Measurements from ENCODE around the gene UBA1.

Gene UBA1

GRCh38 chrX:47201345-47201944 lies 7.8 kb downstream of the UBA1 start:
- no peak overlapping the region for H3K4me3 ChIP-seq (ENCODE audit: low read depth, low read length)
- H3K9ac ChIP-seq (ENCODE audit: low read depth, low read length), result no peak overlapping the region
- no peak overlapping the region for H3K27ac ChIP-seq (ENCODE audit: low read depth, low read length)
- H3K36me3 ChIP-seq (ENCODE audit: control insufficient read depth, insufficient read depth, low read length), result peaks cover 98% of the 10 kb centered on the region
- H3K4me1 ChIP-seq (ENCODE audit: control insufficient read depth, insufficient read depth, low read length), result peaks cover 23% of the 10 kb centered on the region
- no peaks in the 10 kb centered on the region for H3K9me3 ChIP-seq (ENCODE audit: control insufficient read depth, insufficient read depth, low read length)
- H3K27me3 ChIP-seq (ENCODE audit: control insufficient read depth, insufficient read depth, low read length), result no peaks in the 10 kb centered on the region

- peaks cover 98% of the 10 kb centered on the region for H3K36me3 ChIP-seq (ENCODE audit: control insufficient read depth, insufficient read depth, low read length)
- no peaks in the 10 kb centered on the region for H3K27me3 ChIP-seq (ENCODE audit: control insufficient read depth, insufficient read depth, low read length)
- peaks cover 15% of the 10 kb centered on the region for H3K4me1 ChIP-seq (ENCODE audit: control insufficient read depth, insufficient read depth, low read length)
- no peak overlapping the region for H3K27ac ChIP-seq (ENCODE audit: low read depth, low read length)
- no peak overlapping the region for H3K4me3 ChIP-seq (ENCODE audit: low read depth, low read length)
- H3K9me3 ChIP-seq (ENCODE audit: control insufficient read depth, insufficient read depth, low read length), result no peaks in the 10 kb centered on the region
- no peak overlapping the region for H3K9ac ChIP-seq (ENCODE audit: low read depth, low read length)
Observed at GRCh38 chrX:47202316-47202715, 8.7 kb downstream of the UBA1 start.

- no peak overlapping the region for H3K27ac ChIP-seq (ENCODE audit: low read depth, low read length)
- H3K27me3 ChIP-seq (ENCODE audit: control insufficient read depth, insufficient read depth, low read length), result no peaks in the 10 kb centered on the region
- no peak overlapping the region for H3K4me3 ChIP-seq (ENCODE audit: low read depth, low read length)
- H3K9me3 ChIP-seq (ENCODE audit: control insufficient read depth, insufficient read depth, low read length), result no peaks in the 10 kb centered on the region
- peaks cover 98% of the 10 kb centered on the region for H3K36me3 ChIP-seq (ENCODE audit: control insufficient read depth, insufficient read depth, low read length)
- no peak overlapping the region for H3K9ac ChIP-seq (ENCODE audit: low read depth, low read length)
- peaks cover 9% of the 10 kb centered on the region for H3K4me1 ChIP-seq (ENCODE audit: control insufficient read depth, insufficient read depth, low read length)
Observed at GRCh38 chrX:47202877-47203276, 9.2 kb downstream of the UBA1 start.

- H3K36me3 ChIP-seq (ENCODE audit: control insufficient read depth, insufficient read depth, low read length), result peaks cover 100% of the 10 kb centered on the region
- H3K4me3 ChIP-seq (ENCODE audit: low read depth, low read length), result no peak overlapping the region
- no peak overlapping the region for H3K9ac ChIP-seq (ENCODE audit: low read depth, low read length)
- H3K9me3 ChIP-seq (ENCODE audit: control insufficient read depth, insufficient read depth, low read length), result no peaks in the 10 kb centered on the region
- H3K27me3 ChIP-seq (ENCODE audit: control insufficient read depth, insufficient read depth, low read length), result no peaks in the 10 kb centered on the region
- no peaks in the 10 kb centered on the region for H3K4me1 ChIP-seq (ENCODE audit: control insufficient read depth, insufficient read depth, low read length)
- H3K27ac ChIP-seq (ENCODE audit: low read depth, low read length), result no peak overlapping the region
Observed at GRCh38 chrX:47204970-47205369, 11.3 kb downstream of the UBA1 start.

GRCh38 chrX:47206316-47206715 lies 12.7 kb downstream of the UBA1 start:
- H3K4me3 ChIP-seq (ENCODE audit: low read depth, low read length), result no peak overlapping the region
- H3K4me1 ChIP-seq (ENCODE audit: control insufficient read depth, insufficient read depth, low read length), result no peaks in the 10 kb centered on the region
- peaks cover 100% of the 10 kb centered on the region for H3K36me3 ChIP-seq (ENCODE audit: control insufficient read depth, insufficient read depth, low read length)
- H3K9me3 ChIP-seq (ENCODE audit: control insufficient read depth, insufficient read depth, low read length), result no peaks in the 10 kb centered on the region
- no peak overlapping the region for H3K27ac ChIP-seq (ENCODE audit: low read depth, low read length)
- H3K27me3 ChIP-seq (ENCODE audit: control insufficient read depth, insufficient read depth, low read length), result no peaks in the 10 kb centered on the region
- H3K9ac ChIP-seq (ENCODE audit: low read depth, low read length), result no peak overlapping the region

GRCh38 chrX:47208108-47208507 lies 14.5 kb downstream of the UBA1 start:
- Histone ChIP-seq H3K4me3 (ENCODE audit: low read depth, low read length) (no peak overlapping the region), H3K4me1 (ENCODE audit: control insufficient read depth, insufficient read depth, low read length) (no peaks in the 10 kb centered on the region), H3K27me3 (ENCODE audit: control insufficient read depth, insufficient read depth, low read length) (no peaks in the 10 kb centered on the region), H3K36me3 (ENCODE audit: control insufficient read depth, insufficient read depth, low read length) (peaks cover 100% of the 10 kb centered on the region), H3K9ac (ENCODE audit: low read depth, low read length) (no peak overlapping the region), H3K27ac (ENCODE audit: low read depth, low read length) (no peak overlapping the region), H3K9me3 (ENCODE audit: control insufficient read depth, insufficient read depth, low read length) (no peaks in the 10 kb centered on the region)

GRCh38 chrX:47209508-47210238 lies 16.0 kb downstream of the UBA1 start:
- Histone ChIP-seq H3K9me3 (ENCODE audit: control insufficient read depth, insufficient read depth, low read length) (no peaks in the 10 kb centered on the region), H3K4me1 (ENCODE audit: control insufficient read depth, insufficient read depth, low read length) (no peaks in the 10 kb centered on the region), H3K27me3 (ENCODE audit: control insufficient read depth, insufficient read depth, low read length) (no peaks in the 10 kb centered on the region), H3K27ac (ENCODE audit: low read depth, low read length) (no peak overlapping the region), H3K9ac (ENCODE audit: low read depth, low read length) (no peak overlapping the region), H3K4me3 (ENCODE audit: low read depth, low read length) (no peak overlapping the region), H3K36me3 (ENCODE audit: control insufficient read depth, insufficient read depth, low read length) (peaks cover 98% of the 10 kb centered on the region)

- no peak overlapping the region for H3K4me3 ChIP-seq (ENCODE audit: low read depth, low read length)
- no peaks in the 10 kb centered on the region for H3K9me3 ChIP-seq (ENCODE audit: control insufficient read depth, insufficient read depth, low read length)
- H3K9ac ChIP-seq (ENCODE audit: low read depth, low read length), result no peak overlapping the region
- peaks cover 98% of the 10 kb centered on the region for H3K36me3 ChIP-seq (ENCODE audit: control insufficient read depth, insufficient read depth, low read length)
- H3K27me3 ChIP-seq (ENCODE audit: control insufficient read depth, insufficient read depth, low read length), result no peaks in the 10 kb centered on the region
- H3K4me1 ChIP-seq (ENCODE audit: control insufficient read depth, insufficient read depth, low read length), result no peaks in the 10 kb centered on the region; the same call in 1 of the 2 replicates
- H3K27ac ChIP-seq (ENCODE audit: low read depth, low read length), result no peak overlapping the region
Observed at GRCh38 chrX:47210661-47211425, 17.2 kb downstream of the UBA1 start.

GRCh38 chrX:47212381-47213293 lies 19.0 kb downstream of the UBA1 start:
- no peak overlapping the region for H3K27ac ChIP-seq (ENCODE audit: low read depth, low read length)
- H3K4me3 ChIP-seq (ENCODE audit: low read depth, low read length), result no peak overlapping the region
- no peak overlapping the region for H3K9ac ChIP-seq (ENCODE audit: low read depth, low read length)
- H3K4me1 ChIP-seq (ENCODE audit: control insufficient read depth, insufficient read depth, low read length), result peaks cover 12% of the 10 kb centered on the region
- peaks cover 91% of the 10 kb centered on the region for H3K36me3 ChIP-seq (ENCODE audit: control insufficient read depth, insufficient read depth, low read length)
- H3K9me3 ChIP-seq (ENCODE audit: control insufficient read depth, insufficient read depth, low read length), result no peaks in the 10 kb centered on the region
- no peaks in the 10 kb centered on the region for H3K27me3 ChIP-seq (ENCODE audit: control insufficient read depth, insufficient read depth, low read length)

- no peak overlapping the region for H3K9ac ChIP-seq (ENCODE audit: low read depth, low read length)
- no peaks in the 10 kb centered on the region for H3K9me3 ChIP-seq (ENCODE audit: control insufficient read depth, insufficient read depth, low read length)
- H3K27me3 ChIP-seq (ENCODE audit: control insufficient read depth, insufficient read depth, low read length), result no peaks in the 10 kb centered on the region
- H3K27ac ChIP-seq (ENCODE audit: low read depth, low read length), result no peak overlapping the region
- H3K36me3 ChIP-seq (ENCODE audit: control insufficient read depth, insufficient read depth, low read length), result peaks cover 71% of the 10 kb centered on the region
- peaks cover 13% of the 10 kb centered on the region for H3K4me1 ChIP-seq (ENCODE audit: control insufficient read depth, insufficient read depth, low read length)
- H3K4me3 ChIP-seq (ENCODE audit: low read depth, low read length), result no peak overlapping the region
Observed at GRCh38 chrX:47214435-47215077, 20.9 kb downstream of the UBA1 start.
